ENCODE data around the gene ABLIM3. TPM values are rescaled to one million over a fixed set of nuclear protein-coding genes. Genes with fewer than 3 reads are reported as not detected.
A peak's percentile ranks its signal among the peaks of the same experiment; 100 is the strongest.

The ABLIM3 gene
- total and polyA plus RNA-seq, 2 donors (not counting 3 experiments of a cell fraction or from before 2014, with no cell fraction given) = 16.7 to 42.1 TPM

DNA sequence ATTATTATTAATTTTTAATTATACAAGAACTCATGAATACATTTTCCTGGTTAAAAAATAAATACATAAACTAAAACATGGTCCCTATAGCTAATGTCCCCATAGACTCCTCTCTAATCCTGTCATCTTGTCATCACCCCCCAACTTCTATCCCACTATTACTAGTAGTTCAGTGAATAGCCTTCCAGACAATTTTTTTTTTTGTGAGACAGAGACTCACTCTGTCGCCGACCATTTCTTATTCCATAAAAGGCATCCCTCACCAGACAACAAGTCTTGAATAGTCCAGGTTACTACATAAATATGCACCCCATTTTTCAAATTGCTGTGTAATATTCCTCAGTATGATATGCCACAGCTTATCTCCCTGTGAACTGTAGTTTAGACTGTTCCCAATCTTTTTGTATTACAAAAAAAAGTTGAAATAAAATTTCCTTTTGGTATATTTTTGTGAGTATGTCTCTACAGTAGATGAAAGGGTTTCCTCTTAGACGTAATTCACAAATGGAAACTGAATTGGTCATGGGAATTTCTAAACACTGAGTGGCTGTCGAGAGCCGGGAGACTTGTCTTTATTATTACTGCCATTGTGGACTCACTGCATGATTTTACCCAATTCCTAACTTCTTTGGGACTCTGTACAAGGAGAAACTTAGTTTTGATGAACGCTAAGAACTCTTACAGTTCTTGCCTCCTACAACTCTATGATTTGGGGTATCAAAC lies 6.4 kb upstream of the ABLIM3 start:
- H3K4me3 ChIP-seq (replicated peaks in 1 of 3; ENCODE audit: insufficient read depth in 1 of 3, low read depth in 1 of 3, low read length in 3 of 3) = no peak overlapping the region
- intact Hi-C loops (cut with micrococcal nuclease) = loop anchor here (1.0 to 10.0 kb wide), 7 partner anchors 73 to 428 kb away; partner anchors contain the start of genes AFAP1L1 and GRPEL2
- no peak overlapping the region for H2AFZ ChIP-seq (ENCODE audit: low read depth, low read length)
- peak overlapping the region; percentile 62 for H3K4me2 ChIP-seq (ENCODE audit: insufficient read depth, low read length)
- no peaks in the 10 kb centered on the region for H3K9me3 ChIP-seq (replicated peaks; ENCODE audit: control insufficient read depth, insufficient read depth, low read length)
- ChIA-PET POLR2A (no interaction called here), CTCF (interaction anchor here (0.7 to 4.4 kb wide), 9 partner anchors 9 to 404 kb away, joined by 3 to 45 read pairs (median 4); no protein-coding TSS in a partner anchor)
- DNase-seq (ENCODE audit: low read depth, low spot score) = no peak
- peaks cover 36% of the 10 kb centered on the region for H3K4me1 ChIP-seq (ENCODE audit: control insufficient read depth, extremely low read depth, insufficient read depth, low read length)
- dilution Hi-C loops (cut with MboI; ENCODE audit: extremely low pct_ligation_motif_present, low sequenced_read_pairs) = no loop called here
- H3K9ac ChIP-seq (replicated peaks; ENCODE audit: extremely low read depth, insufficient read depth, low read length) = peak overlapping the region; percentile 51
- H3K27me3 ChIP-seq (ENCODE audit: control insufficient read depth in 2 of 2, insufficient read depth in 2 of 2, low read length in 2 of 2) = no peaks in the 10 kb centered on the region
- no peaks in the 10 kb centered on the region for H3K79me2 ChIP-seq (ENCODE audit: control insufficient read depth, insufficient read depth, low read length)
- H3K27ac ChIP-seq (ENCODE audit: insufficient read depth, low read depth, low read length) = peak overlapping the region; percentile 96
- no peak for TF ChIP-seq POLR2AphosphoS5 (IDR thresholded peaks at IDR 0.05; ENCODE audit: insufficient read depth, low read depth, low read length)
- no peak for TF ChIP-seq FOS (IDR thresholded peaks at IDR 0.05; ENCODE audit: borderline replicate concordance, insufficient read depth, low read length)
- TF ChIP-seq, protein P1, sequence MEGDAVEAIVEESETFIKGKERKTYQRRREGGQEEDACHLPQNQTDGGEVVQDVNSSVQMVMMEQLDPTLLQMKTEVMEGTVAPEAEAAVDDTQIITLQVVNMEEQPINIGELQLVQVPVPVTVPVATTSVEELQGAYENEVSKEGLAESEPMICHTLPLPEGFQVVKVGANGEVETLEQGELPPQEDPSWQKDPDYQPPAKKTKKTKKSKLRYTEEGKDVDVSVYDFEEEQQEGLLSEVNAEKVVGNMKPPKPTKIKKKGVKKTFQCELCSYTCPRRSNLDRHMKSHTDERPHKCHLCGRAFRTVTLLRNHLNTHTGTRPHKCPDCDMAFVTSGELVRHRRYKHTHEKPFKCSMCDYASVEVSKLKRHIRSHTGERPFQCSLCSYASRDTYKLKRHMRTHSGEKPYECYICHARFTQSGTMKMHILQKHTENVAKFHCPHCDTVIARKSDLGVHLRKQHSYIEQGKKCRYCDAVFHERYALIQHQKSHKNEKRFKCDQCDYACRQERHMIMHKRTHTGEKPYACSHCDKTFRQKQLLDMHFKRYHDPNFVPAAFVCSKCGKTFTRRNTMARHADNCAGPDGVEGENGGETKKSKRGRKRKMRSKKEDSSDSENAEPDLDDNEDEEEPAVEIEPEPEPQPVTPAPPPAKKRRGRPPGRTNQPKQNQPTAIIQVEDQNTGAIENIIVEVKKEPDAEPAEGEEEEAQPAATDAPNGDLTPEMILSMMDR (IDR thresholded peaks at IDR 0.05; ENCODE audit: extremely low read depth in 1 of 2, insufficient read depth in 1 of 2, low read depth in 1 of 2, low read length in 2 of 2) = no peak
- no peak for TF ChIP-seq POLR2A (IDR thresholded peaks at IDR 0.05; ENCODE audit: low read depth, low read length)
- TF ChIP-seq MYC (IDR thresholded peaks at IDR 0.05; ENCODE audit: low read depth, low read length) = no peak
- no peak for TF ChIP-seq GATA2 (IDR thresholded peaks at IDR 0.05; ENCODE audit: insufficient read depth, insufficient read length, low read depth, low read length)
- TF ChIP-seq EZH2 (IDR thresholded peaks at IDR 0.05; ENCODE audit: borderline replicate concordance, low read depth, low read length, severe bottlenecking) = no peak
- no peak for TF ChIP-seq JUN (IDR thresholded peaks at IDR 0.05; ENCODE audit: borderline replicate concordance, insufficient read depth, insufficient read length, low read depth)
- TF ChIP-seq, protein P2, sequence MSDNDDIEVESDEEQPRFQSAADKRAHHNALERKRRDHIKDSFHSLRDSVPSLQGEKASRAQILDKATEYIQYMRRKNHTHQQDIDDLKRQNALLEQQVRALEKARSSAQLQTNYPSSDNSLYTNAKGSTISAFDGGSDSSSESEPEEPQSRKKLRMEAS (IDR thresholded peaks at IDR 0.05; ENCODE audit: insufficient read depth, insufficient read length) = no peak
- H4K20me1 ChIP-seq (replicated peaks; ENCODE audit: control insufficient read depth, extremely low read depth, insufficient read depth, low read length) = no peaks in the 10 kb centered on the region
- no peaks in the 10 kb centered on the region for H3K36me3 ChIP-seq (ENCODE audit: control insufficient read depth in 2 of 2, extremely low read depth in 1 of 2, insufficient read depth in 2 of 2, low read length in 2 of 2)
- TSS peak; percentile 93 for BruUV-seq (replicated peaks)
- no peak for FAIRE-seq
- no peaks in the 10 kb centered on the region for H3K9me1 ChIP-seq (replicated peaks; ENCODE audit: control insufficient read depth, extremely low read depth, insufficient read depth, low read length)
